DND-41 (cell line): ENCODE results near the gene SPPL2B.
A peak's percentile ranks its signal among the peaks of the same experiment; 100 is the strongest.

Source experiments
- ATAC-seq: fragments of 200-7000 bp; cut with Tn5 transposase; 3 replicates; pipeline ENCODE4 v1.9.1; 2021; ENCODE audit warnings: low read depth; ENCODE audit not compliant: insufficient read depth
- DNase-seq: peaks from one replicate; pipeline ENCODE4 v3.0.0-alpha.2; 2020
- H2AFZ ChIP-seq: 2 replicates; pipeline ENCODE4 v1.6.0; 2012; ENCODE audit warnings: low read depth, low read length
- H3K27ac ChIP-seq: 2 replicates; pipeline ENCODE4 v1.5.1; 2012; ENCODE audit warnings: low read length, inconsistent platforms
- H3K27me3 ChIP-seq: fragments of 200-600 bp; sonication (generic); 2 replicates; pipeline ENCODE4 v1.6.0; 2012; ENCODE audit warnings: low read length, mild to moderate bottlenecking, inconsistent platforms; ENCODE audit not compliant: insufficient read depth, poor library complexity
- H3K36me3 ChIP-seq: 2 replicates; pipeline ENCODE4 v1.5.1; 2012; ENCODE audit warnings: low read length, inconsistent platforms; ENCODE audit not compliant: insufficient read depth
- H3K4me1 ChIP-seq: 2 replicates; pipeline ENCODE4 v1.5.1; 2012; ENCODE audit warnings: mild to moderate bottlenecking, low read length; ENCODE audit not compliant: insufficient read depth
- H3K4me2 ChIP-seq: 2 replicates; pipeline ENCODE4 v1.6.0; 2012; ENCODE audit warnings: mild to moderate bottlenecking, moderate library complexity, low read length, inconsistent platforms; ENCODE audit not compliant: insufficient read depth
- H3K4me3 ChIP-seq, 2 experiments: fragments of 200-600 bp in 1 of 2; shearing (Covaris generic) in 1 of 2; 2 replicates each; pipeline ENCODE4 v1.5.1; 2012 to 2016; ENCODE audit warnings: inconsistent platforms in 2 of 2, low read length in 2 of 2, mild to moderate bottlenecking in 2 of 2, low read depth in 1 of 2, moderate library complexity in 1 of 2
- H3K79me2 ChIP-seq: 2 replicates; pipeline ENCODE4 v1.6.0; 2012; ENCODE audit warnings: low read length, inconsistent platforms; ENCODE audit not compliant: insufficient read depth
- H3K9ac ChIP-seq: 2 replicates; pipeline ENCODE4 v1.6.0; 2012; ENCODE audit warnings: low read depth, mild to moderate bottlenecking, inconsistent platforms, low read length, moderate library complexity
- H3K9me3 ChIP-seq: 2 replicates; pipeline ENCODE4 v1.5.1; 2012; ENCODE audit warnings: low read length, moderate library complexity, mild to moderate bottlenecking, inconsistent platforms; ENCODE audit not compliant: insufficient read depth, severe bottlenecking
- H4K20me1 ChIP-seq: 2 replicates; pipeline ENCODE4 v1.6.0; 2012; ENCODE audit warnings: low read length; ENCODE audit not compliant: insufficient read depth
- EZH2 ChIP-seq: IDR thresholded peaks from 3 replicates; pipeline ENCODE4 v1.6.1; 2012; ENCODE audit warnings: borderline replicate concordance, low read depth, mild to moderate bottlenecking, moderate library complexity, low read length, inconsistent platforms; ENCODE audit not compliant: severe bottlenecking
- TF ChIP-seq, protein P1 (sequence below): IDR thresholded peaks from 2 replicates; pipeline ENCODE4 v1.5.1; 2012; ENCODE audit warnings: borderline replicate concordance, low read length, moderate library complexity, mild to moderate bottlenecking; ENCODE audit not compliant: poor library complexity, severe bottlenecking; ENCODE audit errors: extremely low read depth

SPPL2B gene

DNA sequence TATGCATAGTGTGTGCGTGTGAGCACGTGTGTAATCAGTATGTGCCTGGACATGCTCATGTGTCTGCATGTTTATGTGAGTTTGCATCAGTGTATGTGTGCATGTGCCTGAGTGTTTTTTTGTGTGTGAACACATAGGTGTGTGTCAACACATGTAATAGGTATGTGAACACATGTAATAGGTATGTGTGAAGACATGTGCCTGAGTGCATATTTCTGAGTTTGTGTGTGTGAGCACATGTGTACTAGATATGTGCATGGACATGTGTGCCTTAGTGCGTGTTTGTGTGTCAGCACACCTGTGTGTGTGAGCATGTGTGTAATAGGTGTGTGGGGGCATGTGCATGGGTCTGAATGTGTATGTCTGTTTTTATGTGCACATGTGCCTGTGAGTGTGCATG, 7.4 kb downstream of the SPPL2B start:
- no peak for ATAC-seq
- Histone ChIP-seq H3K4me2 (no peak overlapping the region), H3K4me1 (peaks cover 31% of the 10 kb centered on the region), H3K27ac (no peak overlapping the region), H2AFZ (no peak overlapping the region), H3K27me3 (no peaks in the 10 kb centered on the region), H3K36me3 (peaks cover 64% of the 10 kb centered on the region), H3K9me3 (no peaks in the 10 kb centered on the region), H3K4me3 (no peak overlapping the region), H3K79me2 (peaks cover 83% of the 10 kb centered on the region), H3K9ac (no peak overlapping the region), H4K20me1 (peaks cover 71% of the 10 kb centered on the region)
- no peak for TF ChIP-seq EZH2
- TF ChIP-seq, protein P1, sequence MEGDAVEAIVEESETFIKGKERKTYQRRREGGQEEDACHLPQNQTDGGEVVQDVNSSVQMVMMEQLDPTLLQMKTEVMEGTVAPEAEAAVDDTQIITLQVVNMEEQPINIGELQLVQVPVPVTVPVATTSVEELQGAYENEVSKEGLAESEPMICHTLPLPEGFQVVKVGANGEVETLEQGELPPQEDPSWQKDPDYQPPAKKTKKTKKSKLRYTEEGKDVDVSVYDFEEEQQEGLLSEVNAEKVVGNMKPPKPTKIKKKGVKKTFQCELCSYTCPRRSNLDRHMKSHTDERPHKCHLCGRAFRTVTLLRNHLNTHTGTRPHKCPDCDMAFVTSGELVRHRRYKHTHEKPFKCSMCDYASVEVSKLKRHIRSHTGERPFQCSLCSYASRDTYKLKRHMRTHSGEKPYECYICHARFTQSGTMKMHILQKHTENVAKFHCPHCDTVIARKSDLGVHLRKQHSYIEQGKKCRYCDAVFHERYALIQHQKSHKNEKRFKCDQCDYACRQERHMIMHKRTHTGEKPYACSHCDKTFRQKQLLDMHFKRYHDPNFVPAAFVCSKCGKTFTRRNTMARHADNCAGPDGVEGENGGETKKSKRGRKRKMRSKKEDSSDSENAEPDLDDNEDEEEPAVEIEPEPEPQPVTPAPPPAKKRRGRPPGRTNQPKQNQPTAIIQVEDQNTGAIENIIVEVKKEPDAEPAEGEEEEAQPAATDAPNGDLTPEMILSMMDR, result no peak
- no peak for DNase-seq

DNA sequence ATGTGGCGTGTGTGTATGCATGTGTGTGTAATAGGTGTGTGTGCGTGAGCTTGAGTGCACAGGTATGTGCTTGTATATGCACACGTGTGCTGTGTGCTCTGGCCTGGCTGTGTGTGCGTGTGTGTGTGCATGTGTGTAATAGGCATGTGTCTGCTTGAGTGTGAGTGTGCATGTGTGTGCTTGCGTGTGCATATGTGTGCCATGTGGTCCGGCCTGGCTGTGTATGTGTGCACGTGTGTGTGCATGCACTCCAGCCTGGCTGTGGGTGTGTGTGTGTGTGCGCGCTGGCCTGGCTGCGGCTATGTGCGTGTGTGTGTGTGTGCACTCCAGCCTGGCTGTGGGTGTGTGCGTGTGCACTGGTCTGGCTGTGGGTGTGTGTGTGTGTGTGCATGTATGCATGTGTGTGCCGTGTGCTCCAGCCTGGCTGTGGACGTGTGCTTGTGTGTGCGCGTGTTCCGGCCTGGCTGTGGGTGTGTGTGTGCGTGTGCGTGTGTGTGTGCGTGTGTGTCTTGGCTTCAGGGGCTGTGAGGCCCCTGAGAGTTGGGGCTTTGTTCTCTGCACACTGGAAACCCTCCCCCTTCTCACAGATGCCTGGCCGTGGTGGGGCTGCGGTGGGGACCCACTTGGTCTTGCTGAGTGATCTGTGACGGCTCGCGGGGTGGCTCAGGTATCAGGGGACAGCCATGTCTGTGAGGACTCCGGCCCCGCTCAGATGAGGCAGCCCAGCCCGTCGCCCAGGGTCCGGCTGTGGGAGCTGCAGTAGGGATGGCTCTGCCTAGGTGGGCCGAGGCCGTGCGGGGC, 8.2 kb downstream of the SPPL2B start:
- Histone ChIP-seq H3K4me1 (peaks cover 22% of the 10 kb centered on the region), H3K27ac (no peak overlapping the region), H3K36me3 (peaks cover 73% of the 10 kb centered on the region), H3K4me2 (no peak overlapping the region), H3K9ac (no peak overlapping the region), H4K20me1 (peaks cover 79% of the 10 kb centered on the region), H3K27me3 (no peaks in the 10 kb centered on the region), H2AFZ (no peak overlapping the region), H3K79me2 (peaks cover 74% of the 10 kb centered on the region), H3K4me3 (no peak overlapping the region), H3K9me3 (no peaks in the 10 kb centered on the region)
- DNase-seq, result no peak
- ATAC-seq, result no peak
- TF ChIP-seq, protein P1, result no peak
- no peak for TF ChIP-seq EZH2

DNA sequence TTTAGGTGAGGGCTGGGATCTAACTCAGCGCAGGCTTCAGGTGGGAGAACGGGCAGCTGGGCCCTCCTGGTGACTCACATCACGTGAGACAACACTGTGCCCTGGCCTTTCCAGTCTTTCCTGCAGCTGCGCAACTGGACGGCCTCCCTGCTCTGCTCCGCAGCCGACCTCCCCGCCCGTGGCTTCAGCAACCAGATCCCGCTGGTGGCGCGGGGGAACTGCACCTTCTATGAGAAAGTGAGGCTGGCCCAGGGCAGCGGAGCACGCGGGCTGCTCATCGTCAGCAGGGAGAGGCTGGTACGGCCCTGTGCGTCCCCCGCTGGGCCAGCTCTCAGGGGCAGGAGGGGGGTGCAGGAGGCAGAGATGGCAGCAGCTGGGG, 8.8 kb downstream of the SPPL2B start:
- TF ChIP-seq, protein P1, result peak; percentile 24
- no peak for TF ChIP-seq EZH2
- Histone ChIP-seq H3K9me3 (no peaks in the 10 kb centered on the region), H2AFZ (no peak overlapping the region), H3K4me2 (no peak overlapping the region), H4K20me1 (peaks cover 79% of the 10 kb centered on the region), H3K27me3 (no peaks in the 10 kb centered on the region), H3K36me3 (peaks cover 78% of the 10 kb centered on the region), H3K4me3 (no peak overlapping the region), H3K4me1 (peaks cover 16% of the 10 kb centered on the region), H3K79me2 (peaks cover 68% of the 10 kb centered on the region), H3K27ac (no peak overlapping the region), H3K9ac (no peak overlapping the region)
- DNase-seq (peak; percentile 37), ATAC-seq (peak; percentile 41; the same call in 1 of the 3 replicates)
